Measurements from ENCODE around the gene SLC23A1. TPM values are rescaled to one million over a fixed set of nuclear protein-coding genes. Genes with fewer than 3 reads are reported as not detected.
"Not testable (repeated sequence)": the region's sequence is repeated elsewhere in the genome, so short reads cannot be mapped to it uniquely, and the experiment has no call there.

SLC23A1 gene
- total RNA-seq, 4 donors from 2014 or later, result not detected

DNA sequence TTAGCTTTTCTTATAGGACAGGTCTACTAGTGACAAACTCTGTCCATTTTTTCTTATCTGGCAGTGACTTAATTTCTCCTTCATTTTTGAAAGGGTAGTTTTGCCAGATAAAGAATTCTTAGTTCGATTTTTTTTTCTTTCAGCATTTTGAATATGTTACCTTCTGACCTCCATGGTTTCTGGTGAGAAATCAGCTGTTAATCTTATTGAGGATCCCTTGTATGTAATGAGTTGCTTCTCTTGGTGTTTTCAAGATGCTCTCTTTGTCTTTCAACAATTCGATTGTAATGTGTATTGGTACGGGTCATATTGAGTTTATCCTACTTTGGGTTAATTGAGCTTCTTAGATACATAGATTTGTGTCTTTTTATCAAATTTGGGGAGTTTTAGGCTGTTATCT lies 28.9 kb downstream of the SLC23A1 start:
- peaks cover 0 to 26% (median 0%) of the 10 kb centered on the region in 3 donors for H3K36me3 ChIP-seq
- H3K27me3 ChIP-seq, result no peaks in the 10 kb centered on the region
- H3K27ac ChIP-seq, result no peak overlapping the region
- no peaks in the 10 kb centered on the region for H3K9me3 ChIP-seq
- TF ChIP-seq EP300 (IDR thresholded peaks at IDR 0.05), result no peak
- TF ChIP-seq POLR2A (IDR thresholded peaks at IDR 0.05), result no peak
- TF ChIP-seq, protein P1, sequence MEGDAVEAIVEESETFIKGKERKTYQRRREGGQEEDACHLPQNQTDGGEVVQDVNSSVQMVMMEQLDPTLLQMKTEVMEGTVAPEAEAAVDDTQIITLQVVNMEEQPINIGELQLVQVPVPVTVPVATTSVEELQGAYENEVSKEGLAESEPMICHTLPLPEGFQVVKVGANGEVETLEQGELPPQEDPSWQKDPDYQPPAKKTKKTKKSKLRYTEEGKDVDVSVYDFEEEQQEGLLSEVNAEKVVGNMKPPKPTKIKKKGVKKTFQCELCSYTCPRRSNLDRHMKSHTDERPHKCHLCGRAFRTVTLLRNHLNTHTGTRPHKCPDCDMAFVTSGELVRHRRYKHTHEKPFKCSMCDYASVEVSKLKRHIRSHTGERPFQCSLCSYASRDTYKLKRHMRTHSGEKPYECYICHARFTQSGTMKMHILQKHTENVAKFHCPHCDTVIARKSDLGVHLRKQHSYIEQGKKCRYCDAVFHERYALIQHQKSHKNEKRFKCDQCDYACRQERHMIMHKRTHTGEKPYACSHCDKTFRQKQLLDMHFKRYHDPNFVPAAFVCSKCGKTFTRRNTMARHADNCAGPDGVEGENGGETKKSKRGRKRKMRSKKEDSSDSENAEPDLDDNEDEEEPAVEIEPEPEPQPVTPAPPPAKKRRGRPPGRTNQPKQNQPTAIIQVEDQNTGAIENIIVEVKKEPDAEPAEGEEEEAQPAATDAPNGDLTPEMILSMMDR (IDR thresholded peaks at IDR 0.05), result no peak
- no peak for DNase-seq (ENCODE audit: low spot score in 2 of 2)
- peaks cover 0 to 58% (median 3%) of the 10 kb centered on the region in 4 donors for H3K4me1 ChIP-seq
- WGBS, 2 donors, result 81 to 94% methylated on average over 3 of the region's 3 CpGs
- H3K4me3 ChIP-seq, result no peak overlapping the region

DNA sequence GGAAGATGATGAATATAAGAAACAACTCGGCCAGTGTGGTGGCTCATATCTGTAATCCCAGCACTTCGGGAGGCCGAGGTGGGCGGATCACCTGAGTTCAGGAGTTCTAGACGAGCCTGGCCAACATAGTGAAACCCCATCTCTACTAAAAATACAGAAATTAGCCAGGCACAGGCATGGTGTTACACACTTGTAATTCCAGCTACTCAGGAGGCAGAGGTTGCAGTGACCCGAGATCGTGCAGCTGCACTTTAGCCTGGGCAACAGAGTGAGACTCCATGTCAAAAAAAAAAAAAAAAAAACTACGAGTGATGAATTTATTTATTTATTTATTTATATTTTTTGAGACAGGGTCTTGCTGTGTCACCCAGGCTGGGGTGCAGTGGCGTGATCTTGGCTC lies 35.2 kb downstream of the SLC23A1 start:
- not testable (repeated sequence) for H3K4me3 ChIP-seq; H3K27ac ChIP-seq; H3K27me3 ChIP-seq; H3K9me3 ChIP-seq; DNase-seq (ENCODE audit: low spot score in 2 of 2)
- Histone ChIP-seq H3K4me1 (peaks cover 4 to 62% (median 15%) of the 10 kb centered on the region in 4 donors), H3K36me3 (peaks cover 0 to 17% (median 0%) of the 10 kb centered on the region in 3 donors)
- 89 to 93% methylated on average over 9 of the region's 9 CpGs for WGBS, 2 donors

DNA sequence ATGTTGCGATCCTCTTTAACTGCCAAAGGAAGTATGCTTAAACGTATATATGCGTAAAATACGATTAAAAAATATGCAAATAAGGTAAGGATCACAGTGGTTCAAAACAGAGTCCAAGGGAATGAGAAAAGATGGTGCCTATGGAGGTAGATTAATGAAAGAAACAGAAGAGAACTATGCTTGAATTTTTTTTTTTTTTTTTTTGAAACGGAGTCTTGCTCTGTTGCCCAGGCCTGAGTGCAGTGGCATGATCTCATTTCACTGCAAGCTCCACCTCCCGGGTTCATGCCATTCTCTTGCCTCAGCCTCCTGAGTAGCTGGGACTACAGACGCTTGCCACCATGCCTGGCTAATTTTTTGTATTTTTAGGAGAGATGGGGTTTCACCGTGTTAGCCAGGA lies 37.7 kb downstream of the SLC23A1 start:
- not testable (repeated sequence) for H3K27me3 ChIP-seq; H3K4me3 ChIP-seq; H3K9me3 ChIP-seq; DNase-seq (ENCODE audit: low spot score in 2 of 2); H3K27ac ChIP-seq
- 92 to 95% methylated on average over 8 of the region's 8 CpGs for WGBS, 2 donors
- peaks cover 4 to 61% (median 20%) of the 10 kb centered on the region in 4 donors for H3K4me1 ChIP-seq
- H3K36me3 ChIP-seq, result peaks cover 0 to 17% (median 0%) of the 10 kb centered on the region in 3 donors

DNA sequence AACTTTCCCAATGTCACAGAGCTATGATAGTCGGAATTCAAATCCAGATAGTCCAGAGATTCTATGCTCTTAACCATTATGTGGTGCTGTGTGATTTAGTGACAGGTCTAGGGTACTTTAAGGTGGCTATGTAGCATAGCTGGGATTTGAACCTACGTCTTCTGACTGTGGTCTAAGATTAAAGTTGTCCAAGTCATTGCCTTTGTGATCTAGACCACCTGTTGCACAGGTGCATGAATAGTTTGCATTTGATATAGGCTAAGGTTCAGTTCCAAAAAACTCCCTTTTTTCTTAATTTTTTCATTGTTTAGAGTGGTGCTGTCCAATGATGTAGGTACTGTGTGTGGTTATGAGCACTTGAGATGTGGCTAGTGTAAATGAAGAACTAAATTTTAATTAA lies 38.9 kb downstream of the SLC23A1 start:
- no peak overlapping the region for H3K4me3 ChIP-seq
- no peak for DNase-seq (ENCODE audit: low spot score in 2 of 2)
- peaks cover 0 to 17% (median 0%) of the 10 kb centered on the region in 3 donors for H3K36me3 ChIP-seq
- H3K27ac ChIP-seq, result no peak overlapping the region
- H3K9me3 ChIP-seq, result no peaks in the 10 kb centered on the region
- TF ChIP-seq EP300 (IDR thresholded peaks at IDR 0.05) (no peak), POLR2A (IDR thresholded peaks at IDR 0.05) (no peak)
- TF ChIP-seq, protein P1 (IDR thresholded peaks at IDR 0.05), result no peak
- H3K4me1 ChIP-seq, result peaks cover 4 to 48% (median 20%) of the 10 kb centered on the region in 4 donors
- 76 to 80% methylated on average over 2 of the region's 2 CpGs for WGBS, 2 donors
- H3K27me3 ChIP-seq, result no peaks in the 10 kb centered on the region

DNA sequence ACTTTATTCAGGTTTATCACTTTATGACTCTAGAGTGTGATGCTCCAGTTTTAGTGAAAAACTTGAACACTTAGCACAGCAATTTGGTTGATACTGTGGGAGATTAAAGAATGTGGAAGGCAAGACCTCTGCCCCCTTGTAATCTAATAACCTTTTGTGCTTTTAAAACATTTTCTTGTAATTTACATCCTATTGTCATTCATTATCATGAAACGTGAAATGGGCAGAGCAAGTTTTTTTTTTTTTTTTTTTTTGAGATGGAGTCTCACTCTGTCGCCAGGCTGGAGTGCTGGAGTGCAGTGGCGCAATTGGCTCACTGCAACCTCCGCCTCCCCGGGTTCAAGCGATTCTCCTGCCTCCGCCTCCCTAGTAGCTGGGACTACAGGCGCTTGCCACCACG lies 39.6 kb downstream of the SLC23A1 start:
- TF ChIP-seq, protein P1 (IDR thresholded peaks at IDR 0.05), result no peak
- TF ChIP-seq EP300 (IDR thresholded peaks at IDR 0.05) (no peak), POLR2A (IDR thresholded peaks at IDR 0.05) (no peak)
- 80 to 81% methylated on average over 9 of the region's 9 CpGs for WGBS, 2 donors
- Histone ChIP-seq H3K9me3 (no peaks in the 10 kb centered on the region), H3K4me3 (peak overlapping the region in 1 of 4 donors; percentile 86), H3K27me3 (no peaks in the 10 kb centered on the region), H3K27ac (peak overlapping the region in 1 of 4 donors; percentile 100), H3K4me1 (peaks cover 4 to 42% (median 20%) of the 10 kb centered on the region in 4 donors), H3K36me3 (peaks cover 0 to 17% (median 0%) of the 10 kb centered on the region in 3 donors)
- no peak for DNase-seq (ENCODE audit: low spot score in 2 of 2)

DNA sequence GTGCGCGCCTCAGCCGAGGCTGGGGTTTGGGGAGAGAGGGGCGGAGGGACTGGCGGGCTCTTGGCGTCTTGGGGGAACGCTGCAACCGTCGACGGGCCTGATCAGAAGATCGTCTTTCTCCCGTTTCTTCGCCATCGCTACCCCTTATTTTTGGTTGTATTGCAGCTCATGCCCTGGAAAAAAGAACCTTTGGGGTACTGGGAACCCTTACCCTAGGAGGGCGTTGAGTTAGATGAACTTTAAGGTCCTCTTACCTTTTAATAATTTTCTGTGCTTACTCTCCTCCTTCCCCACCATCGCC lies 40.7 kb downstream of the SLC23A1 start:
- DNase-seq (ENCODE audit: low spot score in 2 of 2), result no peak
- Histone ChIP-seq H3K27ac (peak overlapping the region; percentile 98 to 100 (median 99)), H3K4me3 (peak overlapping the region; percentile 86 to 96 (median 90)), H3K36me3 (peaks cover 0 to 17% (median 0%) of the 10 kb centered on the region in 3 donors), H3K27me3 (no peaks in the 10 kb centered on the region), H3K9me3 (no peaks in the 10 kb centered on the region), H3K4me1 (peaks cover 4 to 38% (median 20%) of the 10 kb centered on the region in 4 donors)
- TF ChIP-seq POLR2A (IDR thresholded peaks at IDR 0.05) (no peak), EP300 (IDR thresholded peaks at IDR 0.05) (no peak)
- TF ChIP-seq, protein P1 (IDR thresholded peaks at IDR 0.05), result no peak
- WGBS, 2 donors, result 0% methylated on average over 14 to 16 of the region's 16 CpGs

All from tibial nerve (tissue), 4 donors.